BJ (cell line): ENCODE results near the gene POLR2I. TPM values are rescaled to one million over a fixed set of nuclear protein-coding genes. Genes with fewer than 3 reads are reported as not detected.
"Not testable (repeated sequence)": the region's sequence is repeated elsewhere in the genome, so short reads cannot be mapped to it uniquely, and the experiment has no call there.

Experiments
- CTCF ChIA-PET: fragments of 350-600 bp; formaldehyde crosslinking; extraction: SDS; loops from one replicate; lab custom pipeline; 2021; ENCODE audit warnings: antibody characterized with exemption, inconsistent platforms; lab: Yijun Ruan, JAX
- POLR2A ChIA-PET: fragments of 300-600 bp; sonication (Branson Sonifier 250); formaldehyde crosslinking; extraction: SDS; loops from one replicate; lab custom pipeline; 2021; ENCODE audit warnings: antibody characterized with exemption; lab: Charles Lee
- DNase-seq: peaks from one replicate; pipeline ENCODE4 v3.0.0-alpha.2; 2011; ENCODE audit warnings: low read depth
- H3K27me3 ChIP-seq: 2 replicates; pipeline ENCODE4 v1.6.0; 2011; ENCODE audit warnings: low read length; ENCODE audit not compliant: control insufficient read depth, insufficient read depth
- H3K36me3 ChIP-seq: 2 replicates; pipeline ENCODE4 v1.5.1; 2011; ENCODE audit warnings: low read length; ENCODE audit not compliant: control insufficient read depth, insufficient read depth
- H3K4me3 ChIP-seq: 2 replicates; pipeline ENCODE4 v1.5.1; 2011; ENCODE audit warnings: low read depth, mild to moderate bottlenecking, control low read depth, low read length
- polyA plus RNA-seq: library from polyadenylated mRNA; depleted of rRNA; stranded (reverse); fragments of >200 nt; gene quantifications from 2 replicates; pipeline ENCODE4 v1.2.3, GENCODE V29; 2011
- TF ChIP-seq, protein P1 (sequence below): IDR thresholded peaks from 2 replicates; pipeline ENCODE4 v1.5.1; 2011; ENCODE audit warnings: low read depth, mild to moderate bottlenecking, control low read depth, inconsistent platforms, low read length, moderate library complexity; ENCODE audit not compliant: insufficient read depth

POLR2I gene
- polyA plus RNA-seq, 1 experiment, result 94.0 TPM

DNA sequence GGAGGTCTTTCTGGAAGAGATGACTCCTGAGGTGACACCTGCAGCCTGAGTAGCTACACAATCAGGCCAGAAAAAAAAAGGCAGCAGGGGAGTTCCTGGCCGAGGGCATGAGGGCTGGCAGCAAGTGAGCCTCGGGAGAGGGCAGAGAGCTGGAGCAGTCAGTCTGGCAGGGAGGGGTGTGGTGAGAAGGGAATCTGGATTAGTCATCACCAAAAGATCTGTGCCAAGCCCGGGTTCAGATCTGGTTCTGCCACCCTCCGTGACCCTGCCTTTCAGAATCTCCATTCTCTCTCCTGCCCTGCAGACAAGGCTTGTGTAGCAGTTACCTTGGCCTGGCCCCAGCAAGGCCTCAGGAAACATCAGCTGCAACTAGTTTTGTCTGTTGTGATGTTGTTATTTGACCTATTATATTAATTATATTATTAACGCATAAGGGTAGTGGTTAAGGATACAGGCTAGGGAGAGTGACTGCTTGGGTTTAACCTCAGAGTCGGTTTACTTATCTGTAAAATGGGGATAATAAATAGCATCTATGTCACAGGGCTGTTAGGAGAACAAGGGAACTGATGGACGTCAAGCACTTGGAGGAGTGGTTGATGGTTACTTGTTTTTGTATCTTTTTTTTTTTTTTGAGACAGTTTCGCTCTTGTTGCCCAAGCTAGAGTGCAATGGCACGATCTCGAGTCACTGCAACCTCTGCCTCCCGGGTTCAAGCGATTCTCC is 22.4 kb upstream of the POLR2I start:
- Histone ChIP-seq H3K4me3 (no peak overlapping the region), H3K27me3 (no peaks in the 10 kb centered on the region), H3K36me3 (peaks cover 2% of the 10 kb centered on the region)
- TF ChIP-seq, protein P1, sequence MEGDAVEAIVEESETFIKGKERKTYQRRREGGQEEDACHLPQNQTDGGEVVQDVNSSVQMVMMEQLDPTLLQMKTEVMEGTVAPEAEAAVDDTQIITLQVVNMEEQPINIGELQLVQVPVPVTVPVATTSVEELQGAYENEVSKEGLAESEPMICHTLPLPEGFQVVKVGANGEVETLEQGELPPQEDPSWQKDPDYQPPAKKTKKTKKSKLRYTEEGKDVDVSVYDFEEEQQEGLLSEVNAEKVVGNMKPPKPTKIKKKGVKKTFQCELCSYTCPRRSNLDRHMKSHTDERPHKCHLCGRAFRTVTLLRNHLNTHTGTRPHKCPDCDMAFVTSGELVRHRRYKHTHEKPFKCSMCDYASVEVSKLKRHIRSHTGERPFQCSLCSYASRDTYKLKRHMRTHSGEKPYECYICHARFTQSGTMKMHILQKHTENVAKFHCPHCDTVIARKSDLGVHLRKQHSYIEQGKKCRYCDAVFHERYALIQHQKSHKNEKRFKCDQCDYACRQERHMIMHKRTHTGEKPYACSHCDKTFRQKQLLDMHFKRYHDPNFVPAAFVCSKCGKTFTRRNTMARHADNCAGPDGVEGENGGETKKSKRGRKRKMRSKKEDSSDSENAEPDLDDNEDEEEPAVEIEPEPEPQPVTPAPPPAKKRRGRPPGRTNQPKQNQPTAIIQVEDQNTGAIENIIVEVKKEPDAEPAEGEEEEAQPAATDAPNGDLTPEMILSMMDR, result no peak
- POLR2A ChIA-PET, result no interaction called here
- no peak for DNase-seq
- CTCF ChIA-PET, result interaction anchor here (0.6 to 2.8 kb wide), 4 partner anchors 9 to 1417 kb away, joined by 3 to 8 read pairs (median 6); no protein-coding TSS in a partner anchor

DNA sequence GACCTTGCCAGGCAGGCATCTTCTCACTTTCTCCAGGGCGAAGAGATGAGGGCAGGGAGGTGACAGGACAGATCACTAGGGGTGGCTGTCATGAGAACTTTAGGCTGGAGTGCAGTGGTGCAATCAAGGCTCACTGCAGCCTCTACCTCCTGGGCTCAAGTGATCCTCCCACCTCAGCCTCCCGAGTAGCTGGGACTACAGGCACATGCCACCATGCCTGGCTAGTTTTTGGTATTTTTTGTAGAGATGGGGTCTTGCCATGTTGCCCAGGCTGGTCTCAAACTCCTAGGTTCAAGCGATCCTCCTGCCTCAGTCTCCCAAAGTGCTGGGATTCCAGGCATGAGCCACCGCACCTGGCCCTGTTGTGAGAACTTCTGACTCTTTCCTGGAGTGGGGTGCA is 20.2 kb upstream of the POLR2I start:
- POLR2A ChIA-PET, DNase-seq, H3K27me3 ChIP-seq, H3K4me3 ChIP-seq, H3K36me3 ChIP-seq: not testable (repeated sequence)
- CTCF ChIA-PET, result interaction anchor here (0.6 kb wide), 1 partner anchor 12 kb away, joined by 3 read pairs; no protein-coding TSS in a partner anchor

DNA sequence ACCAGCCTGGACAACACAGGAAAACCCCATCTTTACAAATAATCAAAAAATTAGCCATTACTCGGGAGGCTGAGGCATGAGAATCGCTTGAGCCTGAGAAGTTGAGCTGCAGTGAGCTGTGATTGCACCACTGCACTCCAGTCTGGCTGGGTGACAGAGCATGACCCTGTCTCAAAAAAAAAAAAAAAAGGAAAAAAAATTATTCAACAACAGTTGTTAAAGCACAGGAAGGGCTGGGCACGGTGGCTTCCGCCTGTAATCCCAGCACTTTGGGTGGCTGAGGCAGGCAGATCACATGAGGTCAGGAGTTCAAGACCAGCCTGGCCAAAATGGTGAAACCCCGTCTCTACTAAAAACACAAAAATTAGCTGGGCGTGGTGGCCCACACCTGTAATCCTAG is 16.5 kb upstream of the POLR2I start:
- H3K36me3 ChIP-seq, DNase-seq, H3K4me3 ChIP-seq, POLR2A ChIA-PET, H3K27me3 ChIP-seq: not testable (repeated sequence)
- CTCF ChIA-PET, result interaction anchor here (1.2 kb wide), 1 partner anchor 39 kb away, joined by 5 read pairs; no protein-coding TSS in a partner anchor

DNA sequence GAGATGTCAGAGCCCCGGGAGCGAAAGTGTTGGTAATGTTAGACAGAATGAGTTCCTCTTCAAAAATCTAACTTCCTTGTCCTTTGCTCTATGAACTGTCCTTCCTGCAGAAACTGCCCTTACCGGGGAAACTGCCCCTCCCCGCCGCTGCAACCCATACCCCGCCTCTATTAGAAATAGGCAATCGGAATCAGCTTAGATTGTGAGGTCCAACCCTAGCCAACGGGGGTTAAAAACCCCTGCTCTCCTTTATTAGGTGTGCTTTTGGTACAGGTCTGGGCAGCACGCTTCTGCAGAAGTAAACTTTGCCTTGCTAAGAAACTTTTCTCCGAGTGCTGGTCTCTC is 13.7 kb upstream of the POLR2I start:
- TF ChIP-seq, protein P1, result no peak
- DNase-seq, result no peak
- CTCF ChIA-PET, result interaction anchor here (0.6 to 5.8 kb wide), 22 partner anchors 8 to 87 kb away, joined by 3 to 61 read pairs (median 8); partner anchors contain the start of genes CAPNS1, COX7A1, POLR2I and TBCB
- H3K27me3 ChIP-seq, result no peaks in the 10 kb centered on the region
- peak overlapping the region; percentile 43 for H3K4me3 ChIP-seq
- POLR2A ChIA-PET, result no interaction called here
- peaks cover 5% of the 10 kb centered on the region for H3K36me3 ChIP-seq

DNA sequence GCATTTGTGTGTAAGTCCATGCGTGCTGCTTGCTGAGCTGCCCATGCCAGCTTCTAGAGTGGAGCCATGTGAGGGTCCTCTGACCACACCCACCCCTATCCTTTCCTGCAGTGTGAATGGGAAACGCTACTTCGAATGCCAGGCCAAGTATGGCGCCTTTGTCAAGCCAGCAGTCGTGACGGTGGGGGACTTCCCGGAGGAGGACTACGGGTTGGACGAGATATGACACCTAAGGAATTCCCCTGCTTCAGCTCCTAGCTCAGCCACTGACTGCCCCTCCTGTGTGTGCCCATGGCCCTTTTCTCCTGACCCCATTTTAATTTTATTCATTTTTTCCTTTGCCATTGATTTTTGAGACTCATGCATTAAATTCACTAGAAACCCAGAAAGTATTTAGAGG is 10.9 kb upstream of the POLR2I start:
- CTCF ChIA-PET, result interaction anchor here (1.2 to 5.8 kb wide), 3 partner anchors 26 to 47 kb away, joined by 3 to 61 read pairs (median 39); no protein-coding TSS in a partner anchor
- no peaks in the 10 kb centered on the region for H3K27me3 ChIP-seq
- TF ChIP-seq, protein P1, result no peak
- peaks cover 11% of the 10 kb centered on the region for H3K36me3 ChIP-seq
- POLR2A ChIA-PET, result no interaction called here
- DNase-seq, result no peak
- no peak overlapping the region for H3K4me3 ChIP-seq

DNA sequence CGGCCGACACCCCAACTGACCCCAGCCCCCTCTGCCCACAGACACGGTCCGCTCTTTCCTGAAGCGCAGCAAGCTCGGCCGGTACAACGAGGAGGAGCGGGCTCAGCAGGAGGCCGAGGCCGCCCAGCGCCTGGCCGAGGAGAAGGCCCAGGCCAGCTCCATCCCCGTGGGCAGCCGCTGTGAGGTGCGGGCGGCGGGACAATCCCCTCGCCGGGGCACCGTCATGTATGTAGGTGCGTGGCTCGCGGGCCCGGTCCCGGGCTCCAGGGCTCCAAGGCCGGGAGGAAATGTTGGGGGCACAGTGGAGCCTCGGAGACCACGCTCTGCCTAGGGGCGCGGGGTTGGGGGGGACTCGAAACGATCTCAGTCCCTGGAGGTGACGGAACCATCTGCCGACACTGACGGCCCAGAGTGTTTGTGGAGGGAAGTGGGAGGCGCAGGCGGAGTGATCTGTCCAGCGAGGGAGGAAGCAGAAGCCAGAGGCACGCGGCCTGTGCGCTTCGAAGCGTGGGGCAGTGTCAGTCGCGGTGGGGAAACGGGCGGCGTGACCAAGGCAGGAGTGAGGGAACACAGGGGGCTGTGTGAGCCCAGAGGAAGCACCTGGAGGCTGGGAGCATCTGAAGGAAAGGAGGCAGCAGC is 6.9 kb upstream of the POLR2I start:
- ChIA-PET POLR2A (no interaction called here), CTCF (no interaction called here)
- no peak overlapping the region for H3K4me3 ChIP-seq
- DNase-seq, result no peak
- TF ChIP-seq, protein P1, result no peak
- H3K27me3 ChIP-seq, result no peaks in the 10 kb centered on the region
- H3K36me3 ChIP-seq, result peaks cover 15% of the 10 kb centered on the region
